AG09319 (cell line): ENCODE results near the gene LSM3.
"Not testable (repeated sequence)": the region's sequence is repeated elsewhere in the genome, so short reads cannot be mapped to it uniquely, and the experiment has no call there.

Source experiments
- DNase-seq: peaks from one replicate; pipeline ENCODE4 v3.0.0-alpha.2; 2010; ENCODE audit warnings: low read depth; ENCODE audit errors: extremely low read depth
- TF ChIP-seq, protein P1 (sequence below): IDR thresholded peaks from 2 replicates; pipeline ENCODE4 v1.5.1; 2011; ENCODE audit warnings: low read depth, mild to moderate bottlenecking, inconsistent platforms, low read length, moderate library complexity

LSM3 gene

GRCh38 chr3:14228681-14229470 is 50.3 kb downstream of the LSM3 start:
- TF ChIP-seq, protein P1, sequence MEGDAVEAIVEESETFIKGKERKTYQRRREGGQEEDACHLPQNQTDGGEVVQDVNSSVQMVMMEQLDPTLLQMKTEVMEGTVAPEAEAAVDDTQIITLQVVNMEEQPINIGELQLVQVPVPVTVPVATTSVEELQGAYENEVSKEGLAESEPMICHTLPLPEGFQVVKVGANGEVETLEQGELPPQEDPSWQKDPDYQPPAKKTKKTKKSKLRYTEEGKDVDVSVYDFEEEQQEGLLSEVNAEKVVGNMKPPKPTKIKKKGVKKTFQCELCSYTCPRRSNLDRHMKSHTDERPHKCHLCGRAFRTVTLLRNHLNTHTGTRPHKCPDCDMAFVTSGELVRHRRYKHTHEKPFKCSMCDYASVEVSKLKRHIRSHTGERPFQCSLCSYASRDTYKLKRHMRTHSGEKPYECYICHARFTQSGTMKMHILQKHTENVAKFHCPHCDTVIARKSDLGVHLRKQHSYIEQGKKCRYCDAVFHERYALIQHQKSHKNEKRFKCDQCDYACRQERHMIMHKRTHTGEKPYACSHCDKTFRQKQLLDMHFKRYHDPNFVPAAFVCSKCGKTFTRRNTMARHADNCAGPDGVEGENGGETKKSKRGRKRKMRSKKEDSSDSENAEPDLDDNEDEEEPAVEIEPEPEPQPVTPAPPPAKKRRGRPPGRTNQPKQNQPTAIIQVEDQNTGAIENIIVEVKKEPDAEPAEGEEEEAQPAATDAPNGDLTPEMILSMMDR, result no peak
- no peak for DNase-seq

DNA sequence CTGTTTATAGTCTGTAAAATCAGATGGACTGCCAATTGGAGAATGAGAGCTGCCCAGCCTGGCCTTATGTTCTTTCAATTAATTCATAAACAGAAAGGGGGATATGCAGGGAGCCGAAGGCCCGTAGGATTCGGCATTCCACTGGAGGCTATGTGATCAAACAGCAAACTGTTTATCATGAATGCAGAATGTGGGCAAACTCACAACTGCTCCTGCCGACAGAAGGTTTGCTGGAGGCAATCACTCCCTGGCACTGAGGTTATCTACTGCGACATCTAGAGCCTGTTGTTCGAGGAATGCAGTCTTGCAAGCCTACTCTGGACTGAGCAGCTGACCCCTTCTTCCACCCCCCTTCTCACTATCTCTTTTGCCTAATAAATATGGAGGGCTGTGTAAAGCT is 51.1 kb downstream of the LSM3 start:
- DNase-seq, result not testable (repeated sequence)

GRCh38 chr3:14230729-14231128 is 52.1 kb downstream of the LSM3 start:
- no peak for DNase-seq
- TF ChIP-seq, protein P1, result no peak

DNA sequence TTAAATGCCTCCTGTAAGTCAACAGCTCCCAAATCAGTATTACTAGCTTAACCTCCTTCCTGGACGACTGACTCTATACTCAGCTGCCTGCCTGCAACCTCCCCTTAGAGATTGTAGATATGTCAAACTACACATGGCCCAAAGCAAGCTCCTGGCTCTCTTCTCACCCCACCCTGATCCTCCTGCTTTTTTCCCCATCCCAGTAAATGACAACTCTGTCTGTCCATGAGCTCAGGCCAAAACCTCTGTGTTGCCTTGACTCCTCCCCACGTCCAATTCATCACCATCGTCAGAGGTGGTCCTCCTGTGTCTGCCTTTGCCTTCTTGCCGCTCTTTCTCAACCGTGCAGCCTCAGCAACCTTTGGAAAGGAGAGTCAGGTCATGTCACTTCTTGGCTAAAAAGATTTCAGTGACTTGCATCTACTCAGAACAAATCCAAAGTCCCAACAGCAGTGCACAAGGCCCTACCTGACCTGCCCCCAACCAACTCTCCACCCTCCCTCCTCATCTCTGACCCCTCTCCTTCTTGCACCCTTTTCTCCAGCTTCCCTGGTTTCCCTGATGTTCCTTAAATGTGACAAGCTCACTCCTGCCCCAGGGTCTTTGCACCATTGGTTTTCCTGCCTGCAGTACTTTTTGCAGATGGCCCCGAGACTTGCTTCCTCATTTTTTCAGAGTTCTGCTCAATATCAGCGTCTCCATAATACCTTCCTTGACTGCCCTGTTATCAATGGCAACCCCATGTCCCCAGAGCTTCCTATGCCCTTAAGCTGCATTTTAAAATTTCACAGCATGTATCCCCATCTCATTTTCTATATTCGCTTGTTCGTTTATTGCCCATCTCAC is 52.8 kb downstream of the LSM3 start:
- TF ChIP-seq, protein P1, result no peak
- DNase-seq, result no peak

DNA sequence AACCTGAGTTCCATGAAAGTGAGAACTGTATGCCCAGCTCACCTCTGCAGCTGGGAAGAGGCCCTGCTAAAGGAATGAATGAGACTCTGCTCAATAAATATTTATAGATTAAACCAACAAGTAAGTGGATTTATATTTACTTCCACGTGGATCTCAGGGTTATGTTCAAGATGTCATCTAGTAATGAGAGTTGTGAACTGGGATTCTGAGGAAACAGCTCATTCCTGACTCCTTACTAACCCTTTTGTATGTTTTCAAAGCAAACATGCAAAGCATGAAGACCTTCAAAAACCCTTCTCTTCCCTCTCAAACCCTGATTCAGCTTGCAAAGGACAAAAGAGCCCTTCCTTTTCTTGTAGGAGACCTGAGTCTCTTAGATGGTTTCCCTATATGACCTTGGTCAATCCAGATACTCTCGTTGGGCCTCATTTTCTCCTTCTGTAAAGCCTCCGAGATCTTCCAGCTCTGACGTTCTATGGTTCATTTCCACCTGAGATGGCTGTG is 53.4 kb downstream of the LSM3 start:
- TF ChIP-seq, protein P1, result no peak
- DNase-seq, result no peak

- TF ChIP-seq, protein P1, result no peak
- no peak for DNase-seq
Observed at GRCh38 chr3:14234251-14235002, 55.8 kb downstream of the LSM3 start.
